Measurements from ENCODE around the gene ARIH1.

The ARIH1 gene

GRCh38 chr15:72486144-72486543 lies 12.0 kb downstream of the ARIH1 start:
- H3K4me3 ChIP-seq (ENCODE audit: low read depth, low read length): no peak overlapping the region
- DNase-seq (ENCODE audit: low read depth): no peak
- TF ChIP-seq, protein P1, sequence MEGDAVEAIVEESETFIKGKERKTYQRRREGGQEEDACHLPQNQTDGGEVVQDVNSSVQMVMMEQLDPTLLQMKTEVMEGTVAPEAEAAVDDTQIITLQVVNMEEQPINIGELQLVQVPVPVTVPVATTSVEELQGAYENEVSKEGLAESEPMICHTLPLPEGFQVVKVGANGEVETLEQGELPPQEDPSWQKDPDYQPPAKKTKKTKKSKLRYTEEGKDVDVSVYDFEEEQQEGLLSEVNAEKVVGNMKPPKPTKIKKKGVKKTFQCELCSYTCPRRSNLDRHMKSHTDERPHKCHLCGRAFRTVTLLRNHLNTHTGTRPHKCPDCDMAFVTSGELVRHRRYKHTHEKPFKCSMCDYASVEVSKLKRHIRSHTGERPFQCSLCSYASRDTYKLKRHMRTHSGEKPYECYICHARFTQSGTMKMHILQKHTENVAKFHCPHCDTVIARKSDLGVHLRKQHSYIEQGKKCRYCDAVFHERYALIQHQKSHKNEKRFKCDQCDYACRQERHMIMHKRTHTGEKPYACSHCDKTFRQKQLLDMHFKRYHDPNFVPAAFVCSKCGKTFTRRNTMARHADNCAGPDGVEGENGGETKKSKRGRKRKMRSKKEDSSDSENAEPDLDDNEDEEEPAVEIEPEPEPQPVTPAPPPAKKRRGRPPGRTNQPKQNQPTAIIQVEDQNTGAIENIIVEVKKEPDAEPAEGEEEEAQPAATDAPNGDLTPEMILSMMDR (IDR thresholded peaks at IDR 0.05; ENCODE audit: control insufficient read depth, extremely low read depth, insufficient read depth): no peak

DNA sequence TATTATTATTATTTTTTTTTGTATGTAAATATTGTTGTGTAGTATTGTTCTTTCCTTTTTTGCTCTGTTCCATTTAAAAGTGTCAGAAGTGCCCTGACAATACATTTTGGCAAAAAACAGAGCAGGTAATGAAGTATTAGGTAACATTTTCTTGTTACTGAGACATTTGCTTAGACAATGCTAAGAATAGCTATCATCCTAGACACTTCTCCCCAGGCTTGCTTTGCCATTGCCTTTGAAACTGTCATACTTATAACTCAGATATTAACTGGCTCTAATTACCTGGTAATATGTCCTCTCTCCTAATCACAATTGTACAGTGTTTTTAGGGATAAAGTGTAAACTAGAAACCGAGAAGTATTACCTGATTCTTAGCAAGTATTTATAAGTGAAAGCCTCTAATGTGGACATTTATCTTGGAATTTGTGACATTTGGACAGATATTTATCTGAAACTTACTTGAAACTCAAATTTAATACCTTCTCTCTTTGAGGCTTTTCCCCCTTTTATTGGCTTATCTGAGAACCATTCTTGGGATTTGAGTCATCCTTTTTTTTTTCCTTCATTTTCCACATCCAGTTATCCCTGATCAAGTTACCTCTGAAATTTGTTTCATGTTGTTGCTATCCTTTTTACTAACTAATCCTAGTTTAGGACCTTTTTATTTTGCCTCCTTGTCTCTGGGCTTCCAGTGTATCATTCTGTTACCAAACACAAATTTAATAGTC lies 13.1 kb downstream of the ARIH1 start:
- no peak for DNase-seq (ENCODE audit: low read depth)
- H3K4me3 ChIP-seq (ENCODE audit: low read depth, low read length): no peak overlapping the region
- TF ChIP-seq, protein P1 (IDR thresholded peaks at IDR 0.05; ENCODE audit: control insufficient read depth, extremely low read depth, insufficient read depth): no peak

GRCh38 chr15:72488558-72488957 lies 14.4 kb downstream of the ARIH1 start:
- TF ChIP-seq, protein P1 (IDR thresholded peaks at IDR 0.05; ENCODE audit: control insufficient read depth, extremely low read depth, insufficient read depth): no peak
- H3K4me3 ChIP-seq (ENCODE audit: low read depth, low read length): peak overlapping the region; percentile 24
- DNase-seq (ENCODE audit: low read depth): peak; percentile 62

DNA sequence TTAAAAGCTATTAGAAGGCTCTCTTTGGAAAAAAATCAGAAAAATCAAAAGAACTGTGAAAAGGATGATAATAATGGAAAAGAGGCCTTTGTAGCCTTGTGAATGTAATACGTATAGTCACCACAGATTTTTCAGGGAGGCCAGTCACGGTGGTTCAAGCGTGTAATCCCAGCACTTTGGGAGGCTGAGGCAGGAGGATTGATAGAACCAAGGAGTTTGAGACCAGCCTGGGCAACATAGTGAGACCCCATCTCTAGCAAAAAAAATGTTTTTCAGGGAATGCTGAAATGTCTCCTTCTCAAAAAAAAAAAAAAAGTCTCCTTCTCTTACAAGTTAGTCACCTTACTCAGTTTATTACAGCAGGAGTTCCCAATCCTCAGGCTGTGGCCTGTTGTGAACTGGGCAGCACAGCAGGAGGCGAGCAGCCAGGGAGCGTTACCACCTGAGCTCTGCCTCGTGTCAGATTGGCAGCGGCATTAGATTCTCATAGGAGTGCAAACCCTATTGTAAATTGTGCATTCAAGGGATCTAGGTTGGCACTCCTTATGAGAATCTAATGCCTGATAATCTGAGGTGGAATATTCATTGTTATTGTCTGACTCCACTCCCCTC lies 15.9 kb downstream of the ARIH1 start:
- DNase-seq (ENCODE audit: low read depth): no peak
- TF ChIP-seq, protein P1 (IDR thresholded peaks at IDR 0.05; ENCODE audit: control insufficient read depth, extremely low read depth, insufficient read depth): no peak
- H3K4me3 ChIP-seq (ENCODE audit: low read depth, low read length): no peak overlapping the region

- no peak overlapping the region for H3K4me3 ChIP-seq (ENCODE audit: low read depth, low read length)
- no peak for DNase-seq (ENCODE audit: low read depth)
- TF ChIP-seq, protein P1 (IDR thresholded peaks at IDR 0.05; ENCODE audit: control insufficient read depth, extremely low read depth, insufficient read depth): no peak
Observed at GRCh38 chr15:72491768-72492167, 17.6 kb downstream of the ARIH1 start.

GRCh38 chr15:72492733-72493132 lies 18.6 kb downstream of the ARIH1 start:
- H3K4me3 ChIP-seq (ENCODE audit: low read depth, low read length): no peak overlapping the region
- DNase-seq (ENCODE audit: low read depth): no peak
- TF ChIP-seq, protein P1 (IDR thresholded peaks at IDR 0.05; ENCODE audit: control insufficient read depth, extremely low read depth, insufficient read depth): no peak

Data from LNCaP clone FGC (cell line).